IPS-18a (cell line): Measurements from ENCODE around the gene CLDN9.

Experiments
- H3K27ac ChIP-seq: one replicate; pipeline ENCODE4 v1.5.1; 2013; ENCODE audit warnings: low read length
- H3K27me3 ChIP-seq: one replicate; pipeline ENCODE4 v1.6.1; 2013; ENCODE audit warnings: mild to moderate bottlenecking, low read length; ENCODE audit not compliant: control insufficient read depth, insufficient read depth
- H3K36me3 ChIP-seq: one replicate; pipeline ENCODE4 v1.6.1; 2013; ENCODE audit warnings: low read depth, low read length; ENCODE audit not compliant: control insufficient read depth
- H3K4me1 ChIP-seq: one replicate; pipeline ENCODE4 v1.6.1; 2013; ENCODE audit warnings: low read depth, low read length; ENCODE audit not compliant: control insufficient read depth
- H3K4me3 ChIP-seq: one replicate; pipeline ENCODE4 v1.5.1; 2013; ENCODE audit warnings: low read length
- H3K9ac ChIP-seq: one replicate; pipeline ENCODE4 v1.6.1; 2013; ENCODE audit warnings: mild to moderate bottlenecking, low read length, moderate library complexity
- H3K9me3 ChIP-seq: one replicate; pipeline ENCODE4 v1.6.1; 2013; ENCODE audit warnings: low read depth, low read length; ENCODE audit not compliant: control insufficient read depth

The CLDN9 gene

DNA sequence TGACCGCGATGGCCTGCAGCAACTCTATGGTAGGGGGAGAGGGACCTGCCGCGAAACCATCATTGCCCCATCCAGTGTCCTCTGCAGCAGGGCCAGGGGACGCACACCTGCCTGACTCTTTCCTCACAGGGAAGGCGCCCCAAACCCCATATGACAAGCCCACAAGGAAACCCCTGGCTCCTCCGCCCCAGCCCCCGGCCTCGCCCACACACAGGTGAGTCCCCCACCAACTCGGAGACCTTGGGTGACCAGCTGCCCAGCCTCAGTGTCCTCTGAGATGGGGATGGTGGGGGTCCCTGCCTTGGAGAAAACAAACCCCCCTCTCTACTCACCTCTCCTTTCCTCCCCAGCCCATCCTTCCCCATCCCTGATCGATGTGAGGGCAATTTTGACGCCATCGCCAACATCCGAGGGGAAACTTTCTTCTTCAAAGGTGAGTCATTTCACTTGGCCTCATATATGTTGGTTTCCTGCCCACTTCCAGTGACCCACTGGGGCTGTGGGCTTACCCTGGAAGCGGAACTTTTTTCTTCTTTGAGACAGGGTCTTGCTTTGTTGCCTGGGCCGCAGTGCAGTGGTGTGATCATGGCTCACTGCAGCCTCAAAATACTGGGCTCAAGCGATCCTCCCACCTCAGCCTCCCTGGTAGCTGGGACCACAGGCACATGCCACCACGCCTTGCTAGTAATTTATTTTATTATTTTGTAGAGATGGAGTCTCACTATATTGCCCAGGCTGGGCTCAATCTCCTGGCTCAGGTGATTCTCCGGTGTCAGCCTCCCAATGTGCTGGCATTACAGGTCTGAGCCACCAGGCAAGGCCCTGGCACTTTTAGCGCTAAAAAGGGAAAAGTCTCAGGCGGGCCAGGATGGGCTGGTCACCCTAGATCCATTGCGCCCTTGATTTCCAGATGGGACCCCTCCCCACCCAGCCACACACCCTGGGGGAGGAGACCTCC lies 44.7 kb downstream of the CLDN9 start:
- peak overlapping the region; percentile 69 for H3K4me3 ChIP-seq

GRCh38 chr16:3058139-3059030 lies 45.7 kb downstream of the CLDN9 start:
- H3K27me3 ChIP-seq: peaks cover 8% of the 10 kb centered on the region
- H3K36me3 ChIP-seq: no peaks in the 10 kb centered on the region
- peaks cover 4% of the 10 kb centered on the region for H3K4me1 ChIP-seq
- H3K27ac ChIP-seq: no peak overlapping the region
- peak overlapping the region; percentile 69 for H3K4me3 ChIP-seq
- no peaks in the 10 kb centered on the region for H3K9me3 ChIP-seq
- H3K9ac ChIP-seq: peak overlapping the region; percentile 54

More for the DNA sequence above, 44.7 kb downstream of the CLDN9 start:
- no peaks in the 10 kb centered on the region for H3K9me3 ChIP-seq
- no peak overlapping the region for H3K9ac ChIP-seq
- peaks cover 8% of the 10 kb centered on the region for H3K27me3 ChIP-seq
- peaks cover 4% of the 10 kb centered on the region for H3K4me1 ChIP-seq
- H3K27ac ChIP-seq: no peak overlapping the region
- H3K36me3 ChIP-seq: no peaks in the 10 kb centered on the region

DNA sequence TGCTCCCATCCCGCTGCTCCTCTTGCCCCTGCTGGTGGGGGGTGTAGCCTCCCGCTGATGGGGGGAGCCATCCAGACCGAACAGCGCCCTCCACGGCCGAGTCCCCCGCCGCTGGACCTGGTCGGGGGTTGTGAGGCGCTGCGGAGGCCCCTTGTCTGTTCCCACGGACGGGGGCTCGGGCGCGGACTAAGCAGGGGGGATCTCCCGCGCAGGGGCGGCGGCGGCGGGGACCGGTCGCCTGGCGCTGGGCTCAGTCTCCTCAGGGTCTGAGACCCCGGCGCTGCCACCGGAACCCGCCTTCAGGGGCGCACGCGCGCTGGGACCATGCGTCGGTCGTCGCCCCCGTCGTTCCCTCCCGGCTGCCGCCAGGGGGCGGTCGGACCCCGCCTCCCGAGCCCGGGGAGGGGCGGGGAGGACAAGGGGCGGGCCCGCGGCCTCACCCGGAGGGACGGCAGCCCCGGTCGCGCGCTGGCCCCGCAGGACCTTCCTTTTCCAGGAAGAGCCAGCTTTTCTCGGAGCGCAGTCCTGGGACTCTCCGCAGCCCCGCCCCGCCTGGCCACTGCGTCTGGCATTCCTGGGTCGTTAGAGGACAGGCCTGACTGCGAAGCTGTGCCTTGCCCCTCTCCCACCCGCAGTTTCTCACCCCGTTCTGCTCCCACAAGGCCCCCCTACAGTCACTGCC lies 46.5 kb downstream of the CLDN9 start:
- peak overlapping the region; percentile 69 for H3K4me3 ChIP-seq
- H3K36me3 ChIP-seq: no peaks in the 10 kb centered on the region
- peaks cover 8% of the 10 kb centered on the region for H3K27me3 ChIP-seq
- H3K4me1 ChIP-seq: peaks cover 9% of the 10 kb centered on the region
- H3K9me3 ChIP-seq: no peaks in the 10 kb centered on the region
- H3K9ac ChIP-seq: peak overlapping the region; percentile 54
- H3K27ac ChIP-seq: no peak overlapping the region

DNA sequence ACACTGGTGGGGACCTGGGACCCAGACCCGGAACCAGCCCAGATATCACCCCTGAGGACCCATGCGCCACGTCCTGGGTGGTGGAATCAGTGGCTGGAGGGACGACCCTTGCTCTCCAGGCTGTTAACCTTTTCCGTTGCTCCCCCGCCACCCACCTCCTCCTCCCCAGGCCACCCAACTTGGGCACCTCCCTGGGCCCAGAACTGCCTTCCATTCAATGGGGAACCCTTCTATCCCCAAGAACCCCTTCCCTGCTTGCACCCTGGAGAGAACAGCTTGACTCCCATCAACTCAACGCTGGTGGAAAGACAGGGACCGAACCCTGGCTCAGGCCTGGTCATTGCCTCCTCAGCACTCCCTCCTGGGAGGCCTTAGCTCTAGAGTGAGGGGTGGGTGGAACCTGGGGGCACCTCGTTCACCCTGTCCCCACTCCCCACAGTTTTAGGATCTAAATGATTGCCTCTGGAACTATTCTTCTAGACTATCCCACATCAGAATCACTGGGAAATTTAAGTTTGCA lies 47.1 kb downstream of the CLDN9 start:
- Histone ChIP-seq H3K27me3 (peaks cover 8% of the 10 kb centered on the region), H3K4me3 (peak overlapping the region; percentile 53), H3K27ac (no peak overlapping the region), H3K9me3 (no peaks in the 10 kb centered on the region), H3K36me3 (no peaks in the 10 kb centered on the region), H3K4me1 (peaks cover 9% of the 10 kb centered on the region), H3K9ac (no peak overlapping the region)

GRCh38 chr16:3060339-3061127 lies 47.8 kb downstream of the CLDN9 start:
- Histone ChIP-seq H3K36me3 (no peaks in the 10 kb centered on the region), H3K9ac (no peak overlapping the region), H3K4me3 (no peak overlapping the region), H3K9me3 (no peaks in the 10 kb centered on the region), H3K27me3 (peaks cover 8% of the 10 kb centered on the region), H3K27ac (no peak overlapping the region), H3K4me1 (peaks cover 7% of the 10 kb centered on the region)

DNA sequence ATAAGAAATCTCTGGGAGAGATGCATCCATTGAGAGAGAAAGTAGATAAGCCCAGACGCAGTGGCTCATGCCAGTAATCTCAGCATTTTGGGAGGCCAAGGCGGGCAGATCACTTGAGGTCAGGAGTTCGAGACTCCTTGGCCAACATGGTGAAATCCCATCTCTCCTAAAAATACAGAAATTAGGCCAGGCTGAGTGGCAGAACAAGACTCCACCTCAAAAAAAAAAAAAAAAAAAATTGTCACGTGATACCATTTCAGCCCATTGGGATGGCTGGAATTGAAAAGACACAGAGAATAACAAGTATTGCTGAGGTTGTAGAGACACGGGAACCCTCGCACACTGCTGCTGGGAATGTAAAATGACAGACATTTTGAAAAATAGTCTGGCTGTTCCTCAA lies 49.8 kb downstream of the CLDN9 start:
- H3K4me1 ChIP-seq: peaks cover 5% of the 10 kb centered on the region
- no peaks in the 10 kb centered on the region for H3K36me3 ChIP-seq
- H3K27ac ChIP-seq: no peak overlapping the region
- H3K9me3 ChIP-seq: no peaks in the 10 kb centered on the region
- no peak overlapping the region for H3K4me3 ChIP-seq
- H3K27me3 ChIP-seq: peaks cover 6% of the 10 kb centered on the region
- H3K9ac ChIP-seq: no peak overlapping the region

DNA sequence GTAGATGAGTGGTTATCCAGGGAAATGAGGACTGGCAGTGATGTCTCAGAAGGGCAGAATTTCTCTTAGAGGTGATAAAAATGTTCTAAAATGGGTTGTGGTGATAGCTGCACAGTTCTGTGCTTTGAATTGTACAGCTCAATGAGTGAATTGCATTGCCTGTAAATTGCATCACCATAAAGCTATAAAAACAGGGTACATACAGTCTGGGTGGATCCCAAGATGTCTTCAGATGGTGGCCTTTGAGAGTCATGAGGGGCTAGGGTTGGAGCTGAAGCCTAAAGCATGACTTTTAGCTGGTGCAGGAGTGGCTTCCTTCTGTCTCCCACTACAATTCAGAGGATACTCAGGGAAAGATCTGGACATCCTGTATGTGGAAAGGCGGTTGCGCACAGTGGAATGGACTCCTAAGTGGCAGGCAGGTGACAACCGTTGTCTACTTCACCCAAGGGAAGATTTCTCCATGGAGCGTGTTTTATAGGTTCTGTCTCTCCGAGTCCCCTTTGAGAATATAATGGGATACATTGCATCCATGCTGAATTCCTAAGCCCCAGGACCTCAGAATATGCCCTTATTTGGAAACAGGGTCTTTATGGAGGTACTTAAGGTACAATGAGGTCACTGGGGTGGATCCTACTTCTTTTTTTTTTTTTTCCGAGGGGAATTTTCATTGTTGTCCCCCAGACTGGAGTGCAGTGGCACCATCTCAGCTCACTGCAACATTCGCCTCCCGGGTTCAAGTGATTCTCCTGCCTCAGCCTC lies 51.1 kb downstream of the CLDN9 start:
- H3K9ac ChIP-seq: no peak overlapping the region
- peaks cover 5% of the 10 kb centered on the region for H3K4me1 ChIP-seq
- H3K9me3 ChIP-seq: no peaks in the 10 kb centered on the region
- H3K36me3 ChIP-seq: no peaks in the 10 kb centered on the region
- no peak overlapping the region for H3K4me3 ChIP-seq
- H3K27ac ChIP-seq: no peak overlapping the region
- no peaks in the 10 kb centered on the region for H3K27me3 ChIP-seq
